Activated T-cell treated with anti-CD3 and anti-CD28 coated beads, Interleukin-2, amount 50 U/mL, for 48 hours (primary cell): Measurements from ENCODE around the gene TCF4.

ENCODE experiments used
- DNase-seq, 2 experiments: peaks; one replicate each; pipeline ENCODE4 v3.0.0-alpha.2; 2020

Gene TCF4

GRCh38 chr18:55248495-55248894 is 339.5 kb downstream of the TCF4 start:
- no peak for DNase-seq

- no peak for DNase-seq
Observed at GRCh38 chr18:55247032-55247431, 341.0 kb downstream of the TCF4 start.

- no peak for DNase-seq
Observed at GRCh38 chr18:55246278-55246677, 341.7 kb downstream of the TCF4 start.

DNA sequence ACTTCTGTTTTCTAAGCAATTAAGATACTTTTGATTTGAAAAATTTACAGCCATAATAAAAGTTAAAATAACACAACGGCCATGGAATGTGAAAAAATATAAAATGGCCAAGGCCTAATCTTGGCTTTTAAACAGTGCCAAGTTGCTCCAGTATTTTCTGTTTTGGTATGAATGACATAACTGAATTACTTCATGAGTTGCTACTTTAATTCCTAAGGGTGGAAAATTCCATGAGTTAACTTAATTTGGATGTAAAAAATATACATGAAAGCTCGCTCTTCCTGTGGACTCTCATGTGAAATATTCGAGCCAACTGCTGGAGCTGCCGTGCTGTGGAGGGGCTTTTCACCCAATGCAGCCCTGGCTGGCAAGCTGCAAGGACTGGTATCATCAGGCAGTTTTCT is 342.8 kb downstream of the TCF4 start:
- no peak for DNase-seq

DNA sequence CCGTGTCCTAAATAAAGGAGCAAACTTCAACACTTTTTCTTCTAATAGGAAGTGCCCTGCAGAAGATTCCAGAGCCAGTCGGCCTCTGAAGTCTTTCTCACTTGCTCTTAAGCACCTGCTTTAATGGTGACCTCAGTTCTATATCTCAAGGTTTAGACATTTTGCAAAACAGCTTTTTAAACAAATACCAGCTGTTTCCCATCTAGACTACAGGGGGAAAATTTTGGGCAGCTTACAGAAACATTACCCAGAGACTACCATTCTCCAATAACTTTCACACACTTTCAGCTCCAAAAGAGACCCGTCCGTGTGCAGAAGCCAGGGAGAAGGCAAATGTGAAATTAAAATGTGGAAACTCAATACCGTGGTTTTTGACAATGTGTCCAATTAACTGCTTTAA is 343.4 kb downstream of the TCF4 start:
- no peak for DNase-seq

- DNase-seq, result no peak
Observed at GRCh38 chr18:55243857-55244256, 344.1 kb downstream of the TCF4 start.

DNA sequence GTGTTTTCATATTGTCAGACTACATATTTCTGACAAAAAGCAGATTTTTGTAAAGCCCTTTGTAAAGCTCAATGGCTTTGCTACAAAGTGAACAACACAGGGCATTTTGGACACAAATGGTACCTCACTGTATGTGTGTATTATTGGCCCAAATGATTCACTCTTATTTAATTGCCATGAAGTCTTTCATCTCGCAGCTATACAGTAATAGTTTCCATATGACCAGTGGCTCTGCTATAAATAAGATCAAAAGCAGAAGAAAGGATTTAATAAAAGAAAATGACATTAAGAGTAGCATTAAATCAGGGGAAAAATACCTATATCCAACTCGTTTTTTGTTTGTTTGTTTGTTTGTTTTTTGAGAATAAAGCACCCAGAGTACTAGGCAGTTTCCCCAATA is 344.7 kb downstream of the TCF4 start:
- no peak for DNase-seq

DNA sequence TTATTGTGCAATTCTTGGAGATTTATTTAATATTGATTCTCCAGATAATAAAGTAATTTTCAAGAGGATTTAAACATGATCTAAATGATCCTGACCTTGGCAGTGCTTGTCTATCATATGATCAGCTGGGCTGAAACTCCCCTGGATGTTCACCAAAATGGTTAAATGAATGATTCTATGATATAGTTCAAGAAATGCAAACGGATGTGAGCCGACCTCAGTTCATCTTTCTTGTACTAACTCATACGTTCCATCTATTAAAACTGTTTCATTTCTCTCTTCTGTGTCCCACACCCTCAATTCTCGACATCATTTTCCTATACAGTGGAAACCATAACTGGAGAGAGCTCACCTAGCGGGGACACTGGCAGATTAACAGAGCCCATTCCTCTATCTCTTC is 347.0 kb downstream of the TCF4 start:
- no peak for DNase-seq

- DNase-seq, result no peak
Observed at GRCh38 chr18:55239740-55240139, 348.3 kb downstream of the TCF4 start.

DNA sequence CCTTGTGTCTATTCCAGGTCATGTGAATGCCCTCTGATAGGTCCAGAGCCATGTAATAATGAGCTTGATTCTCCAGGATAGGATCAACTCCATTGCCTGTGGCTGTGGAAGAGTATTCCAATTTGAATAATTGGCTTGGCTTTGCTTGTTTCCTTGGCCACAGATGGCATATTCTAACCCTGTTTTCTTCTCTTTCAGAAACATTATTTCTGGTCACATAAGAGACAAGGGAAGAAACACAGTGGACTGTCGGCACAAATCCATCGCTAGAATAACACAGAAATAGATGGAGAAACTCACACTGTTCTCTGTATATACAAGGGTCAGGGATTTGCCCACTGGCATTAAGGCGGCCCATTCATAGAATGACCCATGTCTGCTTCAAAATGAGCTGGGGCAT is 350.3 kb downstream of the TCF4 start:
- DNase-seq, result no peak

- DNase-seq, result no peak
Observed at GRCh38 chr18:55236150-55236931, 351.7 kb downstream of the TCF4 start.

DNA sequence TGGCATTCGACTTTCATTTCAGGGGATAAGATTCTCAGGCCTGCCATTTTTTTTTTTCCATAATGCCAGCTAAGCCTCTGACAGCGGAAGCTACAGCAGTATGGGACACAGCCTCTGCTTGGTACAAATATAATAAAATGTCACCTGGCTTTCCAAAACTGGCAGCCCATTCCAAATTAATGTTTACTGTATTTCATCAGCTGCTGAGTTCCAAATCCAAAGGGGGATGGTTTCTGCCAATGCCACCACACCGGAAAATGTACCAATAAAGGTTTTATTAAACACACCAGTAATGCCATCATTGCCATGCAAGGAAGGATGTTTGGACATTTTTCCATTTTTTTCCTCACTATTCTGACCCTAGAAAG is 352.9 kb downstream of the TCF4 start:
- DNase-seq, result no peak

- peak; percentile 70 to 76 for DNase-seq
Observed at GRCh38 chr18:55234366-55235093, 353.5 kb downstream of the TCF4 start.

DNA sequence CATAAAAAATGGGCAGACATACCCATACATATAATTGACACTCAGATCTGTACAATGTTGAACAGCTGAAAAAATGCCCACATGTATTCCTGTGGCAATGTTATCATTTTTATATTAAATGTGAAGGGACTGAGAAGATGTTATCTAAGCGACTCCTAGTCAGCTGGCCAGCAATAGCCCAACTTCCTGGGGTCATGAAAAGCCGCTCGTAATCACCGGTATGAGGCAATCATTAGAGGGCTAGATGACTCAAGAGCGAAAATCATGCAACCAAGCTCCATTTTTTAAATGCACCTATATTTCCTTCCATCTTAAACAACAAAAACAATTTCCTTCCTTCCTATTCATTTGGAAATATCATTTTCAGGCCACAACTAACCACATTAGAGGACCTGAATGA is 354.1 kb downstream of the TCF4 start:
- no peak for DNase-seq

DNA sequence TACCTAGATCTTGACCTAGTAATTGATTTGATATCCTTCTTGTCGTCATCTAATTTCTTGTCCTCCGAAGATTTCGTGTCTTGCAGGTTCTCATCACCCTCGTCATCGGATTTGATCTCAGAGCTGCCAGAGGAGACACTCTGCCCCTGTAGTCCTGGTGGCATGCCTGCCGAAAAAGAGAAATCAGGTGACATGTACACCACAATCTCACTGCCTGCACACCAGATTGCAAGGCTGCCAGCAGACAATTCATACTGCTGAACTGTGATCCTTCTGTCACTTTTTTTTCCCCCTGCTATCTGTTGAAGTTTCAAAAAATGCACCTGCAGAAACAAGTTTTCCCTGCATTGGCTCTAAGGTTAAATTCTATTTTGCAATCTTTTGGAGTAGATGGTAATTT is 355.5 kb downstream of the TCF4 start:
- no peak for DNase-seq

DNA sequence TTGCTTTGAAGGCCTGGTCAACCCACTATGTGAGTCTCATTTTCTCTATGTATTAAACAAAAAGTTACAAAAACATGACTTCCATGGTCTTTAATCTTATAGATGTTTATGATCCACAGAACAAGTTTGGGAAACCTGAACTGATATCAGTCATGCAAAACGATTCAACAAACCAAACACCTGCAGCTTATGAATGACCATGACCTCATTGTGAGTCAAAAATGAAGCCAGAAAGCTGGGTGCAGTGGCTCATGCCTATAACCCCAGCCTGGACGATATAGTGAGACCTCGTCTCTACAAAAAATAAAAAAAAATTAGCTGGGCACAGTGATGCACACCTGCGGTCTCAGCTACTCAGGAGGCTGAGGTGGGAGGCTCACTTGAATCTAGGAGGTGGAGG is 358.3 kb downstream of the TCF4 start:
- DNase-seq, result no peak

DNA sequence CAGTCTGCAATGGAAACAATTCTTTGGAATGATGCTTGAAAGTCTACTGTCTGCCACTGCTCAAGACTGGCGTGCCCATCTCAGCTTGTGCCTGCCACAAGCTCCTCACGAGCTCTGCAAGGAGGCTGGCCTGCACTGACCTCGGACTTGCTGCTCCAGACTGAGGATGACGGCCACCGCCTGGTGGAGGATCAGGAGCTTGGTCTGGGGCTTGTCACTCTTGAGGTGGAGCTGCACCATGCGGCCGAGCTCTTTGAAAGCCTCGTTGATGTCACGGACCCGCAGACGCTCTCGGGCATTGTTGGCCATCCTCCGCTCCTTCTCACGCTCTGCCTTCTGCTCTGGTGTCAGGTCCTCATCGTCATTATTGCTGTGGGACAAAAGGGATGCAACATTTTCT is 359.3 kb downstream of the TCF4 start:
- no peak for DNase-seq

- DNase-seq, result no peak
Observed at GRCh38 chr18:55228191-55228590, 359.8 kb downstream of the TCF4 start.

- DNase-seq, result no peak
Observed at GRCh38 chr18:55227771-55228170, 360.2 kb downstream of the TCF4 start.

DNA sequence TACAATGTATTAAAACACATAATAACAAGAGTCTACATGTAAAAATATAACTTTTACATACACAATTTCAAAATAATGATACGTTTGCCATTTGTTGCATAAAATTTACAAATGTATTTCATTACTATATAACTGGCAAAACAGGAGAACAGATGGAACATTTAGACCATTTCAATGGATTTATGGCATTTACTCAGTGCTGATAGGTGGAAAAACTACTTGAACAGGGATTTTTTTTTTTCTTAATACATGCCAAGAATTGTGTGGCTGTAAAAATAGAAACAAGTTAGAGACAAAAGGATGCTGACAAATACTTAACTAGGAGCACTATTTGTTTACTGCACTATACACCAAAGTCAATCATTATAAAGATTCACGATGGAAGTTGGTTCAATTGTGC is 361.9 kb downstream of the TCF4 start:
- DNase-seq, result no peak

GRCh38 chr18:55224086-55224625 is 363.8 kb downstream of the TCF4 start:
- DNase-seq, result no peak

DNA sequence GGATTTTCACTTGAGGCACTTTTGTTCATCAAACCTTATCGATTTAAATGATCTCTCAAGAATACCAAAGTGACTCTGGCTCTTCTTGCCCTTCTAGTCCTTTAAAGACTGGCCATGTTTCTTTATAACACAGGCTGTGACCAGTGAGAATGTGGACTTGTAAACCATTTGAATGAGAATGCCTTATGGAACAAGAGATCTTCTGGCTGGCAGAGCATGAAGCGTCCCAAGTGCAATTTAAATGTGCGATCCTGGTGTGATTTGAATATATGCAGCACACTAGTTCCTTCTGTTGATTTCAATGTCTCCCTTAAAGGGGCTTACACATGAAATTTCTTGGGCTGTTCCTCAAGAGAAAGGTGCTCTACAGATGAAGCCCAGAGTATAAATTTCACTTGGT is 366.4 kb downstream of the TCF4 start:
- DNase-seq, result no peak

- DNase-seq, result no peak
Observed at GRCh38 chr18:55220523-55220922, 367.5 kb downstream of the TCF4 start.

DNA sequence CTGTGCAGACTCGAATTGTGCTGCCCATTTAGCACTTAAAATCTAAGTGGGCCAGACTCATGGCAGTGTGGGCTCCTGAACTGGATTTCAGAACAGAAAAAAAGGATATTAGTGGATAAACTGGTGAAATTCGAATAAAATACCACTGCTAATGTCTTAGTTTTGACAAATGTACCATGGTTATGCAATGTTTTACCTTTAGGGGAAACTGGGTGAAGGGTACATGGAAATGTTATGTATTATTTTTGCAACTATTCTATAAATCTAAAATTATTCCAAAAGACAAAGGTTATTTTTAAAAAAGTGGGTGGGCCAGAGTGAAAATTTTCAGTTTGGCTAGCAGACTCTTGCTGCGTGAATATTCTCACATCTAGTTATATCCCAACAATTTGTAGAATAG is 368.2 kb downstream of the TCF4 start:
- DNase-seq, result no peak
